HG03558 (cell line): Measurements from ENCODE around the gene CBFB.

ENCODE experiments used
- ATAC-seq: cut with Tn5 transposase; IDR thresholded peaks from one replicate; pipeline ENCODE4 v1.9.1; 2021; ENCODE audit warnings: moderate number of reproducible peaks; ENCODE audit not compliant: unreplicated experiment; ENCODE audit errors: extremely low read depth

CBFB gene

GRCh38 chr16:67087803-67088202 is 58.9 kb downstream of the CBFB start:
- no peak for ATAC-seq

GRCh38 chr16:67088551-67088950 is 59.6 kb downstream of the CBFB start:
- no peak for ATAC-seq

GRCh38 chr16:67089101-67089500 is 60.2 kb downstream of the CBFB start:
- no peak for ATAC-seq

- no peak for ATAC-seq
Observed at GRCh38 chr16:67091906-67092566, 63.1 kb downstream of the CBFB start.

- ATAC-seq: no peak
Observed at GRCh38 chr16:67093098-67093726, 64.3 kb downstream of the CBFB start.

- ATAC-seq: no peak
Observed at GRCh38 chr16:67098599-67098998, 69.7 kb downstream of the CBFB start.

- ATAC-seq: no peak
Observed at GRCh38 chr16:67100569-67101310, 71.8 kb downstream of the CBFB start.

GRCh38 chr16:67101311-67102082 is 72.5 kb downstream of the CBFB start:
- no peak for ATAC-seq

- ATAC-seq: no peak
Observed at GRCh38 chr16:67104061-67104460, 75.1 kb downstream of the CBFB start.

- no peak for ATAC-seq
Observed at GRCh38 chr16:67104845-67105244, 75.9 kb downstream of the CBFB start.

- no peak for ATAC-seq
Observed at GRCh38 chr16:67105246-67105645, 76.3 kb downstream of the CBFB start.

- no peak for ATAC-seq
Observed at GRCh38 chr16:67105881-67106280, 76.9 kb downstream of the CBFB start.

- no peak for ATAC-seq
Observed at GRCh38 chr16:67108489-67108888, 79.5 kb downstream of the CBFB start.

GRCh38 chr16:67108931-67109406 is 80.0 kb downstream of the CBFB start:
- ATAC-seq: no peak

- no peak for ATAC-seq
Observed at GRCh38 chr16:67109407-67110135, 80.6 kb downstream of the CBFB start, which contains the start of gene PHAF1. Gene PHAF1 (plus strand): TSS chr16:67109941. CDS start chr16:67110176, 235 bp downstream.

GRCh38 chr16:67111951-67112444 is 83.0 kb downstream of the CBFB start:
- no peak for ATAC-seq

- no peak for ATAC-seq
Observed at GRCh38 chr16:67112591-67113399, 83.8 kb downstream of the CBFB start.

GRCh38 chr16:67114793-67115192 is 85.8 kb downstream of the CBFB start:
- no peak for ATAC-seq

GRCh38 chr16:67115639-67116038 is 86.7 kb downstream of the CBFB start:
- no peak for ATAC-seq
